Subcutaneous abdominal adipose tissue (tissue), 5 donors: Measurements from ENCODE around the gene PLAU.
A peak's percentile ranks its signal among the peaks of the same experiment; 100 is the strongest.
"Not testable (repeated sequence)": the region's sequence is repeated elsewhere in the genome, so short reads cannot be mapped to it uniquely, and the experiment has no call there.

ENCODE experiments used
- H3K27ac ChIP-seq: one replicate; pipeline ENCODE4 v1.7.0; 2013; ENCODE audit warnings: low read depth, mild to moderate bottlenecking, inconsistent platforms, low read length, moderate library complexity
- H3K27me3 ChIP-seq, 5 donors: one replicate each; pipeline ENCODE4 v1.7.0; 2013; ENCODE audit warnings: low read length in 5 of 5, inconsistent platforms in 1 of 5; ENCODE audit not compliant: control insufficient read depth in 5 of 5, insufficient read depth in 4 of 5
- H3K36me3 ChIP-seq, 5 donors: one replicate each; pipeline ENCODE4 v1.7.0; 2013; ENCODE audit warnings: low read length in 5 of 5; ENCODE audit not compliant: control insufficient read depth in 5 of 5, insufficient read depth in 5 of 5
- H3K4me1 ChIP-seq, 5 donors: one replicate each; pipeline ENCODE4 v1.7.0; 2013; ENCODE audit warnings: low read length in 5 of 5, mild to moderate bottlenecking in 3 of 5, moderate library complexity in 1 of 5; ENCODE audit not compliant: control insufficient read depth in 5 of 5, insufficient read depth in 5 of 5
- H3K4me3 ChIP-seq, 5 donors: one replicate each; pipeline ENCODE4 v1.7.0; 2013; ENCODE audit warnings: low read length in 5 of 5, low read depth in 1 of 5
- H3K9ac ChIP-seq, 5 donors: one replicate each; pipeline ENCODE4 v1.7.0; 2013; ENCODE audit warnings: low read length in 5 of 5, mild to moderate bottlenecking in 4 of 5, moderate library complexity in 3 of 5
- H3K9me3 ChIP-seq, 5 donors: one replicate each; pipeline ENCODE4 v1.7.0; 2013; ENCODE audit warnings: low read length in 5 of 5; ENCODE audit not compliant: control insufficient read depth in 5 of 5
- donor health status: healthy.
- donor health status: healthy.
- donor health status: healthy.
- donor health status: healthy.
- donor health status: healthy.

The PLAU gene

DNA sequence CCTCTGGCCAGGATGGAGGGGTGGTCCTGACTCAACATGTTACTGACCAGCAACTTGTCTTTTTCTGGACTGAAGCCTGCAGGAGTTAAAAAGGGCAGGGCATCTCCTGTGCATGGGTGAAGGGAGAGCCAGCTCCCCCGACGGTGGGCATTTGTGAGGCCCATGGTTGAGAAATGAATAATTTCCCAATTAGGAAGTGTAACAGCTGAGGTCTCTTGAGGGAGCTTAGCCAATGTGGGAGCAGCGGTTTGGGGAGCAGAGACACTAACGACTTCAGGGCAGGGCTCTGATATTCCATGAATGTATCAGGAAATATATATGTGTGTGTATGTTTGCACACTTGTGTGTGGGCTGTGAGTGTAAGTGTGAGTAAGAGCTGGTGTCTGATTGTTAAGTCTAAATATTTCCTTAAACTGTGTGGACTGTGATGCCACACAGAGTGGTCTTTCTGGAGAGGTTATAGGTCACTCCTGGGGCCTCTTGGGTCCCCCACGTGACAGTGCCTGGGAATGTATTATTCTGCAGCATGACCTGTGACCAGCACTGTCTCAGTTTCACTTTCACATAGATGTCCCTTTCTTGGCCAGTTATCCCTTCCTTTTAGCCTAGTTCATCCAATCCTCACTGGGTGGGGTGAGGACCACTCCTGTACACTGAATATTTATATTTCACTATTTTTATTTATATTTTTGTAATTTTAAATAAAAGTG is 6.0 kb downstream of the PLAU start:
- Histone ChIP-seq H3K9ac (no peak overlapping the region), H3K27ac (peak overlapping the region; percentile 45), H3K36me3 (peaks cover 0 to 41% (median 37%) of the 10 kb centered on the region in 5 donors), H3K4me1 (peaks cover 17 to 68% (median 65%) of the 10 kb centered on the region in 5 donors), H3K4me3 (no peak overlapping the region), H3K27me3 (peaks cover 0 to 8% (median 2%) of the 10 kb centered on the region in 5 donors), H3K9me3 (no peaks in the 10 kb centered on the region)

DNA sequence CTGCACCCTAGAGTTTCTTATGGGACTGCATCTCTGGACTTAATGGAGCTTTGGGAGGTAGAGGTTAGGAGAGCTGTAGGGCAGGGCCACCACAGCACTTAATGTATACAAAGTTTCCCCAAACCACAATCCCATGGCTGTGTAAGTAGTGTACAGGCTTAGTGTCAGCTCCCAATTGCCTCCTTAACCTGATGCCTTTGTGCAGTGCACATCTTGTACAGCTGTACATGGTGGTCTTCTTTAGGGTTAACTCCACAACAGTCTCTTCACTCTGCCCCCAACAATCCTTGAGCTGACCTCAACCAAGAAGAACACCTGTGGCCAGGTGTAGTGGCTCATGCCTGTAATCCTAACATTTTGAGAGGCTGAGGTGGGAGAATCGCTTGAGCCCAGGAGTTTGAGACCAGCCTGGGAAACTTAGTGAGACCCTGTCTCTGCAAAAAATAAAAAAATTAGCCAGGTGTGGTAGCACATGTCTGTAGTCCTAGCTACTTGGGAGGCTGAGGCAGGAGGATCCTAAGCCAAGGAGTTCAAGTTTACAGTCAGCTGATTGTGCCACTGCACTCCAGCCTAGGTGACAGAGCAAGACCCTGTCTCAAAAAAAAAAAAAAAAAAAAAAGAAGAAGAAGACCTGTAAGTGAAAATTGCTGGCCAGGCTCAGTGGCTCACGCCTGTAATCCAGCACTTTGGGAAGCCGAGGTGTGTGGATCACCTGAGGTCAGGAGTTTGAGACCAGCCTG is 6.8 kb downstream of the PLAU start:
- Histone ChIP-seq H3K9ac (no peak overlapping the region), H3K9me3 (no peaks in the 10 kb centered on the region), H3K27ac (peak overlapping the region; percentile 39), H3K4me1 (peaks cover 15 to 60% (median 57%) of the 10 kb centered on the region in 5 donors), H3K36me3 (peaks cover 0 to 40% (median 36%) of the 10 kb centered on the region in 5 donors), H3K27me3 (peaks cover 0 to 5% (median 0%) of the 10 kb centered on the region in 5 donors), H3K4me3 (no peak overlapping the region)

- not testable (repeated sequence) for H3K9me3 ChIP-seq, H3K27me3 ChIP-seq, H3K9ac ChIP-seq
- Histone ChIP-seq H3K36me3 (peaks cover 0 to 24% (median 19%) of the 10 kb centered on the region in 5 donors), H3K4me1 (peaks cover 9 to 43% (median 40%) of the 10 kb centered on the region in 5 donors), H3K4me3 (peak overlapping the region in 1 of 5 donors; percentile 16), H3K27ac (peak overlapping the region; percentile 65)
Observed at GRCh38 chr10:73919481-73919880, 8.5 kb downstream of the PLAU start.

GRCh38 chr10:73920089-73920488 is 9.2 kb downstream of the PLAU start:
- no peaks in the 10 kb centered on the region for H3K27me3 ChIP-seq
- peak overlapping the region; percentile 65 for H3K27ac ChIP-seq
- peaks cover 8 to 37% (median 34%) of the 10 kb centered on the region in 5 donors for H3K4me1 ChIP-seq
- peak overlapping the region in 1 of 5 donors; percentile 61 for H3K9ac ChIP-seq
- H3K36me3 ChIP-seq: peaks cover 0 to 18% (median 13%) of the 10 kb centered on the region in 5 donors
- H3K4me3 ChIP-seq: peak overlapping the region in 2 of 5 donors; percentile 16 to 17
- no peaks in the 10 kb centered on the region for H3K9me3 ChIP-seq

GRCh38 chr10:73922007-73922863 is 11.3 kb downstream of the PLAU start:
- H3K27me3 ChIP-seq: no peaks in the 10 kb centered on the region
- no peak overlapping the region for H3K4me3 ChIP-seq
- peaks cover 5 to 25% (median 16%) of the 10 kb centered on the region in 5 donors for H3K4me1 ChIP-seq
- no peaks in the 10 kb centered on the region for H3K9me3 ChIP-seq
- peaks cover 0 to 2% (median 0%) of the 10 kb centered on the region in 5 donors for H3K36me3 ChIP-seq
- H3K27ac ChIP-seq: no peak overlapping the region
- no peak overlapping the region for H3K9ac ChIP-seq

DNA sequence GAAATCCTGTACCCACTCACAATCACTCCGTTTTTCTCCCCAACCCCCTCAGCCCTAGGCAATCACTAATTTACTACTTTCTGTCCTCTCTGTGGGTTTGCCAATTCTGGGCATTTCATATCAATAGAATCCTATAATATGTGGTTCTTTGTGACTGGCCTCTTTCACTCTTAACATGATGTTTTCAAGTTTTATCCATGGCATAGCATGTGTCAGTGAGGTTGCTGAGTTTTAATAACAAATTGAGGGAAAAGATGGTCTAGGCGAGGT is 11.9 kb downstream of the PLAU start:
- no peaks in the 10 kb centered on the region for H3K27me3 ChIP-seq
- H3K4me1 ChIP-seq: peaks cover 3 to 19% (median 11%) of the 10 kb centered on the region in 5 donors
- no peak overlapping the region for H3K27ac ChIP-seq
- H3K9me3 ChIP-seq: no peaks in the 10 kb centered on the region
- no peak overlapping the region for H3K9ac ChIP-seq
- H3K4me3 ChIP-seq: no peak overlapping the region
- no peaks in the 10 kb centered on the region for H3K36me3 ChIP-seq

DNA sequence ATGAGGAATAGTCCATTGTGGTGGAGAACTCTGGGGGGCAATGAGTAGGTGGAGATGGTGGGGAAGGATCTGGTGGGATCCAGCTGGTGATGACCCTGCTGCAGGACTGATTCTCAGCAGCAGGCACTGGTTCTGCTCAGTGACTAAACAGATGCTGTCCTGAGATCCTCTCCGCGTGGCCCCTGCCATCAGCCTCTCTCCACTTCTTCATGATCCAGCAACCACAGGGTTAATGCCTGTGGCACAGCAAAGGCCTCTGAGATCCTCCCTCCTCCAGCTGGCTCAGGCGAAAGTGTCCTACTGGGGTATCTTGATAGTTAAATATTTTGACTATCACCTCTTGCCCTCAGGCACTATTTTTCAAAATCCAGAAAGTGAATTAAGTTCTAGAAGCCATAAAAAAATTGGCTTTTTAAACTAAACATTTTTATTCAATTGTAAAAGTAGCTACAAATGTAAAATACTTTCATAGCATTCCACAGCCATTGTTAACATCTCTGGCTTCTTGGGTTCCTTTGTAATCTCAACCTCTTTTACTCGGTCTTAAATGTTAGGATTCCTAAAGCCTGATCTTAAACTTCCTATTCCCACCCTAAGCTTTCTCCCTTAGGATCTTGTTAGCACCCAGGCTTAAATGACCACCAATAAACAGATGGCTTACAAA is 13.1 kb downstream of the PLAU start:
- H3K9me3 ChIP-seq: no peaks in the 10 kb centered on the region
- H3K9ac ChIP-seq: no peak overlapping the region
- H3K4me3 ChIP-seq: no peak overlapping the region
- H3K36me3 ChIP-seq: no peaks in the 10 kb centered on the region
- no peak overlapping the region for H3K27ac ChIP-seq
- H3K4me1 ChIP-seq: peaks cover 3 to 19% (median 10%) of the 10 kb centered on the region in 5 donors
- no peaks in the 10 kb centered on the region for H3K27me3 ChIP-seq

GRCh38 chr10:73924935-73925334 is 14.0 kb downstream of the PLAU start:
- no peak overlapping the region for H3K27ac ChIP-seq
- H3K36me3 ChIP-seq: no peaks in the 10 kb centered on the region
- H3K4me1 ChIP-seq: peaks cover 3 to 16% (median 5%) of the 10 kb centered on the region in 5 donors
- no peak overlapping the region for H3K9ac ChIP-seq
- no peaks in the 10 kb centered on the region for H3K27me3 ChIP-seq
- H3K9me3 ChIP-seq: no peaks in the 10 kb centered on the region
- H3K4me3 ChIP-seq: no peak overlapping the region

DNA sequence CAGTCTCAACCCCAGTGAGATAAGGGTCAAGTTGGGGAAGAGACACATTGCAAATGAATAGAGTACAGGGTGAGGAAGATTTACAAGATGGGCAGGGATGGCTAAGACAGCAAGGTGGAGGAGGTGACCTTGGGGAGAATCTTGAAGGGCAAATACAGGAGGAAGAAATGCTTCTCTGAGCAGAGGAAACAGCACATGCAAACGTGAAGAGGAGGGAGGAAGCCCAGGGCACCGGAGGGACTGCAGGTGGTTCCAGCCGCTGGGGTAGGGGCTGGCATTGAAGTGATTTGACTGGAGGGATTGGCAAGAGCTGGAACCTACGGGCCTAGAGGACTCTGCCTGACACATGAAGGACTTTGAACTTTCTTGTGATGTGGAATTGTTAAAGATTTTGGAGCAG is 14.6 kb downstream of the PLAU start:
- no peaks in the 10 kb centered on the region for H3K9me3 ChIP-seq
- no peaks in the 10 kb centered on the region for H3K36me3 ChIP-seq
- H3K9ac ChIP-seq: no peak overlapping the region
- H3K27ac ChIP-seq: no peak overlapping the region
- H3K27me3 ChIP-seq: no peaks in the 10 kb centered on the region
- H3K4me1 ChIP-seq: peaks cover 0 to 12% (median 0%) of the 10 kb centered on the region in 5 donors
- no peak overlapping the region for H3K4me3 ChIP-seq
